ENCODE measurements around the gene VSIG10L. TPM values are rescaled to one million over a fixed set of nuclear protein-coding genes. Genes with fewer than 3 reads are reported as not detected.

The VSIG10L gene
- total RNA-seq, 1 experiment from 2014 or later: 4.6 TPM

GRCh38 chr19:51323481-51324166 lies 18.3 kb downstream of the VSIG10L start:
- RAD21 ChIA-PET (ENCODE audit: low non-redundant PET in 1 of 2, low total read pairs in 2 of 2, uncharacterized antibody in 2 of 2, unreplicated experiment in 2 of 2): no interaction called here
- Histone ChIP-seq H3K36me3 (ENCODE audit: control insufficient read depth in 1 of 2, insufficient read depth in 2 of 2, low read length in 2 of 2) (no peaks in the 10 kb centered on the region), H3K27ac (ENCODE audit: low read depth, low read length) (no peak overlapping the region), H3K4me1 (ENCODE audit: control insufficient read depth in 1 of 2, insufficient read depth in 2 of 2, low read length in 2 of 2) (peaks cover 2 to 10% of the 10 kb centered on the region in 2 experiments; a peak in 2 of 4 replicates), H3K4me2 (ENCODE audit: low read length) (no peak overlapping the region), H3K79me2 (ENCODE audit: insufficient read depth, low read length) (no peaks in the 10 kb centered on the region), H3K9me3 (ENCODE audit: control insufficient read depth in 1 of 2, insufficient read depth in 1 of 2, low read depth in 1 of 2, low read length in 2 of 2) (no peaks in the 10 kb centered on the region), H3K9ac (ENCODE audit: low read length) (no peak overlapping the region), H3K4me3 (replicated peaks in 1 of 2; ENCODE audit: low read depth in 1 of 2, low read length in 2 of 2) (no peak overlapping the region), H3K27me3 (ENCODE audit: insufficient read depth, low read length) (peaks cover 8% of the 10 kb centered on the region; the same call in 1 of the 2 replicates), H2AFZ (ENCODE audit: low read depth, low read length, poor library complexity, severe bottlenecking) (no peak overlapping the region), H4K20me1 (ENCODE audit: insufficient read depth) (no peaks in the 10 kb centered on the region), H3K9me2 (ENCODE audit: insufficient read depth) (no peaks in the 10 kb centered on the region)
- intact Hi-C loops (cut with micrococcal nuclease): no loop called here
- TF ChIP-seq ELF1 (IDR thresholded peaks at IDR 0.05; ENCODE audit: borderline replicate concordance, low read depth): no peak
- no peak for TF ChIP-seq POLR2AphosphoS5 (IDR thresholded peaks at IDR 0.05; ENCODE audit: low read depth, low read length)
- no peak for TF ChIP-seq CTCF (IDR thresholded peaks at IDR 0.05 in 2 of 3, conservative IDR thresholded peaks at IDR 0.05 in 1 of 3; ENCODE audit: borderline replicate concordance in 1 of 3, insufficient read depth in 1 of 3, low read depth in 2 of 3, low read length in 2 of 3)
- TF ChIP-seq YY1 (IDR thresholded peaks at IDR 0.05; ENCODE audit: extremely low read depth, insufficient replicate concordance, low read depth, low read length): no peak
- TF ChIP-seq EGR1 (IDR thresholded peaks at IDR 0.05; ENCODE audit: low read depth): no peak
- no TSS peak for BruUV-seq (replicated peaks)
- no peak for DNase-seq (ENCODE audit: low read depth, low spot score)
- CTCF ChIA-PET: interaction anchor here (1.5 kb wide), 1 partner anchor 16 kb away, joined by 10 read pairs; no protein-coding TSS in a partner anchor
- POLR2A ChIA-PET: no interaction called here
- no peak for ATAC-seq

GRCh38 chr19:51321799-51322198 lies 20.1 kb downstream of the VSIG10L start:
- H3K4me1 ChIP-seq (ENCODE audit: control insufficient read depth in 1 of 2, insufficient read depth in 2 of 2, low read length in 2 of 2): no peaks in the 10 kb centered on the region
- CTCF ChIA-PET: no interaction called here
- H3K36me3 ChIP-seq (ENCODE audit: control insufficient read depth in 1 of 2, insufficient read depth in 2 of 2, low read length in 2 of 2): no peaks in the 10 kb centered on the region
- H2AFZ ChIP-seq (ENCODE audit: low read depth, low read length, poor library complexity, severe bottlenecking): no peak overlapping the region
- RAD21 ChIA-PET (ENCODE audit: low non-redundant PET in 1 of 2, low total read pairs in 2 of 2, uncharacterized antibody in 2 of 2, unreplicated experiment in 2 of 2): no interaction called here
- H3K4me2 ChIP-seq (ENCODE audit: low read length): no peak overlapping the region
- intact Hi-C loops (cut with micrococcal nuclease): no loop called here
- H4K20me1 ChIP-seq (ENCODE audit: insufficient read depth): no peaks in the 10 kb centered on the region
- no peak for TF ChIP-seq JUND (IDR thresholded peaks at IDR 0.05)
- TF ChIP-seq POLR2A (IDR thresholded peaks at IDR 0.05; ENCODE audit: borderline replicate concordance, extremely low read depth, insufficient read depth, insufficient read length): no peak
- no peak for TF ChIP-seq EGR1 (IDR thresholded peaks at IDR 0.05; ENCODE audit: low read depth)
- TF ChIP-seq YY1 (IDR thresholded peaks at IDR 0.05; ENCODE audit: extremely low read depth, insufficient replicate concordance, low read depth, low read length): no peak
- TF ChIP-seq ELF1 (IDR thresholded peaks at IDR 0.05; ENCODE audit: borderline replicate concordance, low read depth): no peak
- no peak for TF ChIP-seq CBX3 (IDR thresholded peaks at IDR 0.05; ENCODE audit: low read depth)
- TF ChIP-seq TCF7L2 (IDR thresholded peaks at IDR 0.05; ENCODE audit: borderline replicate concordance, extremely low read depth, insufficient read depth, insufficient read length): no peak
- H3K79me2 ChIP-seq (ENCODE audit: insufficient read depth, low read length): no peaks in the 10 kb centered on the region
- no peak overlapping the region for H3K4me3 ChIP-seq (replicated peaks in 1 of 2; ENCODE audit: low read depth in 1 of 2, low read length in 2 of 2)
- H3K27me3 ChIP-seq (ENCODE audit: insufficient read depth, low read length): peaks cover 8% of the 10 kb centered on the region; the same call in 1 of the 2 replicates
- POLR2A ChIA-PET: no interaction called here
- no peak overlapping the region for H3K9ac ChIP-seq (ENCODE audit: low read length)
- DNase-seq (ENCODE audit: low read depth, low spot score) (no peak), ATAC-seq (peak; percentile 45)
- H3K9me3 ChIP-seq (ENCODE audit: control insufficient read depth in 1 of 2, insufficient read depth in 1 of 2, low read depth in 1 of 2, low read length in 2 of 2): no peaks in the 10 kb centered on the region
- H3K9me2 ChIP-seq (ENCODE audit: insufficient read depth): no peaks in the 10 kb centered on the region
- no peak overlapping the region for H3K27ac ChIP-seq (ENCODE audit: low read depth, low read length)
- no TSS peak for BruUV-seq (replicated peaks)

Data from HCT116 (cell line).